Upper lobe of left lung (tissue), 4 donors: ENCODE measurements around the gene UGDH.

ENCODE experiments used
- CTCF ChIP-seq, 6 experiments: fragments of 450-650 bp in 4 of 6; fragments of 200-600 bp in 2 of 6; sonication (generic) in 2 of 6; IDR thresholded peaks; one replicate each; pipeline ENCODE4 v1.5.1; 2016 to 2019; ENCODE audit warnings: antibody characterized with exemption in 6 of 6
- EP300 ChIP-seq, 4 donors: sonication (generic); formaldehyde crosslinking; IDR thresholded peaks; one replicate each; pipeline ENCODE4 v1.5.1; 2017; ENCODE audit warnings: antibody characterized with exemption in 4 of 4, control low read depth in 2 of 4
- POLR2A ChIP-seq, 4 donors: fragments of 450-650 bp; IDR thresholded peaks; one replicate each; pipeline ENCODE4 v1.5.1; 2016 to 2017; ENCODE audit warnings: antibody characterized with exemption in 4 of 4, mild to moderate bottlenecking in 2 of 4
- POLR2AphosphoS5 ChIP-seq, 2 donors: sonication (generic); formaldehyde crosslinking; IDR thresholded peaks; one replicate each; pipeline ENCODE4 v1.5.1; 2017; ENCODE audit warnings: antibody characterized with exemption in 2 of 2

GRCh38 chr4:39497909-39498726 is 29.1 kb downstream of the UGDH start:
- TF ChIP-seq CTCF (IDR thresholded peaks at IDR 0.05): no peak
- TF ChIP-seq POLR2A (IDR thresholded peaks at IDR 0.05): no peak
- TF ChIP-seq EP300 (IDR thresholded peaks at IDR 0.05): no peak
- no peak for TF ChIP-seq POLR2AphosphoS5 (IDR thresholded peaks at IDR 0.05)
